HepG2 (cell line): Measurements from ENCODE around the gene PROX1. TPM values are rescaled to one million over a fixed set of nuclear protein-coding genes. Genes with fewer than 3 reads are reported as not detected.

Source experiments
- ATAD3A ChIP-seq: sonication (generic); formaldehyde crosslinking; IDR thresholded peaks from 2 replicates; pipeline ENCODE4 v1.4.0; 2020; ENCODE audit warnings: missing genetic modification reagents
- ATF3 ChIP-seq: sonication (generic); formaldehyde crosslinking; IDR thresholded peaks from 2 replicates; pipeline ENCODE4 v1.4.0; 2020; ENCODE audit warnings: missing genetic modification reagents
- ATRX ChIP-seq: sonication (generic); formaldehyde crosslinking; IDR thresholded peaks from 2 replicates; pipeline ENCODE4 v1.4.0; 2020; ENCODE audit warnings: missing genetic modification reagents, borderline replicate concordance
- CC2D1A ChIP-seq: sonication (generic); formaldehyde crosslinking; IDR thresholded peaks from 2 replicates; pipeline ENCODE4 v1.8.1; 2023; ENCODE audit warnings: mild to moderate bottlenecking, missing genetic modification reagents
- CEBPZ ChIP-seq: IDR thresholded peaks from 2 replicates; pipeline ENCODE4 v1.6.1; 2012; ENCODE audit warnings: low read length, improper control_type of control experiment
- CREM ChIP-seq, 2 experiments: sonication (generic) in 1 of 2; formaldehyde crosslinking in 1 of 2; IDR thresholded peaks; 2 replicates each; pipeline versions ENCODE4 v1.4.0 to v1.6.1; 2016 to 2020; ENCODE audit warnings: antibody characterized with exemption in 1 of 2, mild to moderate bottlenecking in 1 of 2, missing genetic modification reagents in 1 of 2
- CTCF ChIP-seq: sonication (generic); formaldehyde crosslinking; IDR thresholded peaks from 2 replicates; pipeline ENCODE4 v1.5.0; 2020; ENCODE audit warnings: mild to moderate bottlenecking, missing genetic modification reagents, moderate library complexity
- EP300 ChIP-seq, 3 experiments: sonication (generic) in 1 of 3; formaldehyde crosslinking in 1 of 3; IDR thresholded peaks; 2 replicates each; pipeline versions ENCODE4 v1.5.1 to v1.6.1; 2011 to 2020; ENCODE audit warnings: low read depth in 2 of 3, low read length in 2 of 3, borderline replicate concordance in 1 of 3, improper control_type of control experiment in 1 of 3, mild to moderate bottlenecking in 1 of 3, missing genetic modification reagents in 1 of 3, moderate library complexity in 1 of 3
- ERF ChIP-seq: IDR thresholded peaks from 2 replicates; pipeline ENCODE4 v1.6.1; 2018; ENCODE audit warnings: missing biosample characterization, missing genetic modification reagents
- HNRNPUL1 ChIP-seq: fragments of 200-400 bp; formaldehyde crosslinking; IDR thresholded peaks from 2 replicates; pipeline ENCODE4 v1.6.1; 2017; ENCODE audit warnings: low read depth, mild to moderate bottlenecking, low read length, moderate library complexity
- KDM5A ChIP-seq: fragments of 200-600 bp; sonication (generic); IDR thresholded peaks from 2 replicates; pipeline ENCODE4 v1.7.0; 2018; ENCODE audit warnings: antibody characterized with exemption, mild to moderate bottlenecking, low read length, borderline replicate concordance
- MAFF ChIP-seq: IDR thresholded peaks from 2 replicates; pipeline ENCODE4 v1.6.1; 2011; ENCODE audit warnings: low read depth, low read length, improper control_type of control experiment
- MZF1 ChIP-seq: sonication (generic); formaldehyde crosslinking; IDR thresholded peaks from 2 replicates; pipeline ENCODE4 v1.8.1; 2023; ENCODE audit warnings: mild to moderate bottlenecking, missing genetic modification reagents, borderline replicate concordance
- NCOA1 ChIP-seq: sonication (generic); formaldehyde crosslinking; IDR thresholded peaks from 2 replicates; pipeline ENCODE4 v1.9.0; 2021; ENCODE audit warnings: missing genetic modification reagents
- PBX3 ChIP-seq: sonication (generic); formaldehyde crosslinking; IDR thresholded peaks from 2 replicates; pipeline ENCODE4 v1.8.1; 2023; ENCODE audit warnings: missing genetic modification reagents, inconsistent platforms, borderline replicate concordance
- REPIN1 ChIP-seq: sonication (generic); formaldehyde crosslinking; IDR thresholded peaks from 2 replicates; pipeline ENCODE4 v1.8.0; 2022; ENCODE audit warnings: missing genetic modification reagents, low read depth, mild to moderate bottlenecking, borderline replicate concordance
- ZBTB8A ChIP-seq: sonication (generic); formaldehyde crosslinking; IDR thresholded peaks from 2 replicates; pipeline ENCODE4 v1.4.0; 2020; ENCODE audit warnings: mild to moderate bottlenecking, low read depth, missing genetic modification reagents, borderline replicate concordance
- ZNF33B ChIP-seq: sonication (generic); formaldehyde crosslinking; IDR thresholded peaks from 2 replicates; pipeline ENCODE4 v1.5.1; 2020; ENCODE audit warnings: mild to moderate bottlenecking, missing genetic modification reagents
- ZNF496 ChIP-seq: sonication (generic); formaldehyde crosslinking; IDR thresholded peaks from 2 replicates; pipeline ENCODE4 v1.8.1; 2023; ENCODE audit warnings: mild to moderate bottlenecking, moderate library complexity, missing genetic modification reagents; ENCODE audit not compliant: insufficient replicate concordance
- ZNF703 ChIP-seq: sonication (generic); formaldehyde crosslinking; IDR thresholded peaks from 2 replicates; pipeline ENCODE4 v1.5.1; 2020; ENCODE audit warnings: missing genetic modification reagents, mild to moderate bottlenecking, moderate library complexity, borderline replicate concordance
- ZNF761 ChIP-seq: sonication (generic); formaldehyde crosslinking; conservative IDR thresholded peaks from 2 replicates; pipeline ENCODE4 v1.4.0; 2020; ENCODE audit warnings: mild to moderate bottlenecking, missing genetic modification reagents
- polyA plus RNA-seq, 8 experiments: library from polyadenylated mRNA; depleted of rRNA in 3 of 8; stranded (reverse) in 7 of 8; unstranded in 1 of 8; fragments of >200 nt; fragmentation: Illumina TruSeq in 4 of 8; extraction: Trizol in 4 of 8; gene quantifications; 2 replicates each; pipeline versions ENCODE4 v1.2.1 to v1.2.3, GENCODE V29; 2011 to 2016; ENCODE audit warnings: low read depth in 4 of 8, missing spikeins in 1 of 8, mixed read lengths in 1 of 8; ENCODE audit not compliant: insufficient read depth in 1 of 8
- total RNA-seq, 5 experiments: library from RNA; depleted of rRNA; stranded (reverse); fragments of >200 nt; fragmentation: Illumina TruSeq; extraction: Trizol; gene quantifications; 2 replicates each; pipeline ENCODE4 v1.2.3, GENCODE V29; 2016; ENCODE audit warnings: low read depth in 1 of 5

PROX1 gene
- total and polyA plus RNA-seq, 2 of the 13 experiments (the other 11 are each of a cell fraction or from before 2014, with no cell fraction given) = 12.3 to 30.2 TPM

- TF ChIP-seq CEBPZ (no peak), CREM (IDR thresholded peaks at IDR 0.05) (peak; percentile 20; the same call in 1 of the 2 replicates), CREM (CRISPR knock-in tag; IDR thresholded peaks at IDR 0.05) (no peak), EP300 (IDR thresholded peaks at IDR 0.05; ENCODE audit: low read depth in 2 of 2, low read length in 2 of 2) (peak in 1 of 2 experiments; percentile 53; a peak in 1 of 4 replicates), EP300 (CRISPR knock-in tag; IDR thresholded peaks at IDR 0.05; ENCODE audit: borderline replicate concordance) (peak; percentile 56; the same call in 1 of the 2 replicates), MAFF (no peak), ZNF703 (no peak), REPIN1 (CRISPR knock-in tag) (0 out of 2 replicates have a peak, but pooled peaks have one; percentile 22), ZNF761 (CRISPR knock-in tag) (0 out of 2 replicates have a peak, but pooled peaks have one; percentile 61), ATRX (no peak), CC2D1A (CRISPR knock-in tag) (no peak), NCOA1 (CRISPR knock-in tag) (no peak), KDM5A (no peak; the same call in 1 of the 2 replicates), ATF3 (CRISPR knock-in tag) (no peak), ZNF33B (CRISPR knock-in tag) (0 out of 2 replicates have a peak, but pooled peaks have one; percentile 45), HNRNPUL1 (no peak), MZF1 (CRISPR knock-in tag) (no peak), CTCF (peak; percentile 34), ZNF496 (no peak), ERF (CRISPR knock-in tag) (peak; percentile 8; the same call in 1 of the 2 replicates), ZBTB8A (CRISPR knock-in tag) (0 out of 2 replicates have a peak, but pooled peaks have one; percentile 30), ATAD3A (CRISPR knock-in tag) (no peak), PBX3 (no peak)
Observed at GRCh38 chr1:213989002-213989855, 1.5 kb downstream of the PROX1 start (continued).
